ENCODE measurements around the gene SELENOH.
"Not testable (repeated sequence)": the region's sequence is repeated elsewhere in the genome, so short reads cannot be mapped to it uniquely, and the experiment has no call there.

The SELENOH gene

GRCh38 chr11:57741132-57742086 lies at the start of gene SELENOH:
Gene SELENOH, plus strand, starts transcription at chr11:57741491. Its CDS starts 105 bp downstream, at chr11:57741596.
- peak; percentile 78 for DNase-seq (ENCODE audit: low read depth)

GRCh38 chr11:57698843-57699365 lies 42.4 kb upstream of the SELENOH start:
- no peak for DNase-seq (ENCODE audit: low read depth)

GRCh38 chr11:57699813-57700212 lies 41.5 kb upstream of the SELENOH start:
- no peak for DNase-seq (ENCODE audit: low read depth)

GRCh38 chr11:57700425-57700824 lies 40.9 kb upstream of the SELENOH start:
- no peak for DNase-seq (ENCODE audit: low read depth)

GRCh38 chr11:57703341-57703740 lies 38.0 kb upstream of the SELENOH start:
- no peak for DNase-seq (ENCODE audit: low read depth)

- no peak for DNase-seq (ENCODE audit: low read depth)
These were observed 36.4 kb upstream of the SELENOH start for GRCh38 chr11:57704932-57705331.

GRCh38 chr11:57705432-57705831 lies 35.9 kb upstream of the SELENOH start:
- not testable (repeated sequence) for DNase-seq (ENCODE audit: low read depth)

- no peak for DNase-seq (ENCODE audit: low read depth)
These were observed 31.4 kb upstream of the SELENOH start for GRCh38 chr11:57709802-57710367.

- peak; percentile 49 for DNase-seq (ENCODE audit: low read depth)
These were observed 29.7 kb upstream of the SELENOH start, which contains the start of gene MED19 for GRCh38 chr11:57711414-57712255. Gene MED19, minus strand, starts transcription at chr11:57712215. Its CDS starts 36 bp downstream, at chr11:57712179.

GRCh38 chr11:57712256-57713150 lies 28.8 kb upstream of the SELENOH start, which contains the start of gene TMX2:
Gene TMX2, plus strand, starts transcription at chr11:57712593. Its CDS starts 26 bp downstream, at chr11:57712619.
- peak; percentile 82 for DNase-seq (ENCODE audit: low read depth)

- no peak for DNase-seq (ENCODE audit: low read depth)
These were observed 27.5 kb upstream of the SELENOH start for GRCh38 chr11:57713835-57714234.

GRCh38 chr11:57716726-57717125 lies 24.6 kb upstream of the SELENOH start:
- not testable (repeated sequence) for DNase-seq (ENCODE audit: low read depth)

- DNase-seq (ENCODE audit: low read depth): no peak
These were observed 14.1 kb upstream of the SELENOH start for GRCh38 chr11:57727185-57727584.

GRCh38 chr11:57728829-57729228 lies 12.5 kb upstream of the SELENOH start:
- no peak for DNase-seq (ENCODE audit: low read depth)

GRCh38 chr11:57729479-57729878 lies 11.8 kb upstream of the SELENOH start:
- DNase-seq (ENCODE audit: low read depth): no peak

GRCh38 chr11:57732661-57733060 lies 8.6 kb upstream of the SELENOH start:
- no peak for DNase-seq (ENCODE audit: low read depth)

- no peak for DNase-seq (ENCODE audit: low read depth)
These were observed 5.5 kb upstream of the SELENOH start for GRCh38 chr11:57735619-57736298.

- DNase-seq (ENCODE audit: low read depth): no peak
These were observed 779 bp downstream of the SELENOH start for GRCh38 chr11:57742087-57742452.

- DNase-seq (ENCODE audit: low read depth): no peak
These were observed 3.1 kb downstream of the SELENOH start for GRCh38 chr11:57744357-57744756.

GRCh38 chr11:57745206-57745605 lies 3.9 kb downstream of the SELENOH start:
- no peak for DNase-seq (ENCODE audit: low read depth)

Measured in stimulated activated CD8-positive, alpha-beta memory T cell treated with anti-CD3 and anti-CD28 coated beads, Interleukin-12 subunit alpha, Interleukin-12 subunit beta, amount 100 ng/mL, for 1 hour (primary cell).